ENCODE data around the gene PON3. TPM values are rescaled to one million over a fixed set of nuclear protein-coding genes. Genes with fewer than 3 reads are reported as not detected.
"Not testable (repeated sequence)": the region's sequence is repeated elsewhere in the genome, so short reads cannot be mapped to it uniquely, and the experiment has no call there.

PON3 gene
- total and polyA plus RNA-seq, 2 experiments from 2014 or later = 0.45 TPM; not detected in 1

DNA sequence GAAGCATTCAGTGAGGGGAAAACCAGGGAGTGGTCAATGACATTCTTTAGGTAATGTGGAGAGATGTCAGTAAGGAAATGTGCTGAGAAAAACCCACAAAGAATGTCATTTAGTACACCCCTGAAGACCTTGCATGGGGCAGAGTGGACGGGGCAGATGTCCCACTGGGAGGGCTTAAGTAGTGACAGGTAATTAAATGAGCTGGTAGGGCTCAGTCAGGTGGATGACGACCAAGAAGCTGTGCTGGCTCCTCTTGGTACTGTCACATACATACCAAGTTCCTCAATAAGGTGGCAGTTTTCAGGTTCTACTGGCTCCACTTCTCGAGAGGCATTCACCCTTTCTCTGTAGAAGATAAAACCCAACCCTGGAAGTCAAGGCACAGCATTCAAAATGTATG, 1.8 kb downstream of the PON3 start:
- Histone ChIP-seq H2AFZ (no peak overlapping the region), H3K9me3 (ENCODE audit: low read depth) (no peaks in the 10 kb centered on the region), H3K9me2 (replicated peaks; ENCODE audit: insufficient read depth) (no peaks in the 10 kb centered on the region), H3K4me3 (no peak overlapping the region), H3K27me3 (no peaks in the 10 kb centered on the region), H3K36me3 (replicated peaks; ENCODE audit: insufficient read depth, low read depth) (no peaks in the 10 kb centered on the region), H3K4me1 (ENCODE audit: insufficient read depth) (no peaks in the 10 kb centered on the region), H4K20me1 (ENCODE audit: insufficient read depth, poor library complexity, severe bottlenecking) (no peaks in the 10 kb centered on the region), H3K79me2 (no peaks in the 10 kb centered on the region), H3K4me2 (no peak overlapping the region), H3K27ac (no peak overlapping the region)
- TF ChIP-seq, protein P1, sequence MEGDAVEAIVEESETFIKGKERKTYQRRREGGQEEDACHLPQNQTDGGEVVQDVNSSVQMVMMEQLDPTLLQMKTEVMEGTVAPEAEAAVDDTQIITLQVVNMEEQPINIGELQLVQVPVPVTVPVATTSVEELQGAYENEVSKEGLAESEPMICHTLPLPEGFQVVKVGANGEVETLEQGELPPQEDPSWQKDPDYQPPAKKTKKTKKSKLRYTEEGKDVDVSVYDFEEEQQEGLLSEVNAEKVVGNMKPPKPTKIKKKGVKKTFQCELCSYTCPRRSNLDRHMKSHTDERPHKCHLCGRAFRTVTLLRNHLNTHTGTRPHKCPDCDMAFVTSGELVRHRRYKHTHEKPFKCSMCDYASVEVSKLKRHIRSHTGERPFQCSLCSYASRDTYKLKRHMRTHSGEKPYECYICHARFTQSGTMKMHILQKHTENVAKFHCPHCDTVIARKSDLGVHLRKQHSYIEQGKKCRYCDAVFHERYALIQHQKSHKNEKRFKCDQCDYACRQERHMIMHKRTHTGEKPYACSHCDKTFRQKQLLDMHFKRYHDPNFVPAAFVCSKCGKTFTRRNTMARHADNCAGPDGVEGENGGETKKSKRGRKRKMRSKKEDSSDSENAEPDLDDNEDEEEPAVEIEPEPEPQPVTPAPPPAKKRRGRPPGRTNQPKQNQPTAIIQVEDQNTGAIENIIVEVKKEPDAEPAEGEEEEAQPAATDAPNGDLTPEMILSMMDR (IDR thresholded peaks at IDR 0.05; ENCODE audit: poor library complexity) = no peak
- no peak for TF ChIP-seq EZH2phosphoT487 (IDR thresholded peaks at IDR 0.05; ENCODE audit: low read depth, severe bottlenecking, unreplicated experiment)
- no peak for TF ChIP-seq EZH2 (IDR thresholded peaks at IDR 0.05; ENCODE audit: borderline replicate concordance)
- WGBS (ENCODE audit: low lambda C conversion rate, missing lambda C conversion rate) = 87% methylated on average over 3 of the region's 3 CpGs
- DNase-seq (ENCODE audit: low spot score) = no peak

DNA sequence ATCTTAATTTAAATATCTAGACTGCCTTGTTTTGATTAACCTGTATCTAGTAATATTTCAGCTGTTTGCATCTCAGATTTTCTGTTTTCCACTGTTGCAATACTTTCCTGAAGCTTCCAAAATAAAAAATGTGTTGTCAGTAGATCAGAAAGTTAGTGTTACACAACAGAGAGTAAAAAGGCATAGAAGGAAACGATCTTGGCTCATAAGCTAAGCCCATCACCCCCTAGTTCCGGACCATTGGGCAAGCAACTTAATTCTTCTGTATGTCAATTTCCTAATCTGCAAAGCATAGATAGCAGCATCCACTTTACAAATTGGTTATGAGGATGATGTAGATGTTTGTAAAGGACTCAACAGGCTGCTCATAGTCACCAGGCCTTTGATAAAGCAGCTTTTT, 4.4 kb downstream of the PON3 start:
- no peak for DNase-seq (ENCODE audit: low spot score)
- H3K27me3 ChIP-seq = no peaks in the 10 kb centered on the region
- H3K9me3 ChIP-seq (ENCODE audit: low read depth) = no peaks in the 10 kb centered on the region
- no peak overlapping the region for H2AFZ ChIP-seq
- no peak overlapping the region for H3K27ac ChIP-seq
- no peaks in the 10 kb centered on the region for H3K4me1 ChIP-seq (ENCODE audit: insufficient read depth)
- no peaks in the 10 kb centered on the region for H3K9me2 ChIP-seq (replicated peaks; ENCODE audit: insufficient read depth)
- WGBS (ENCODE audit: low lambda C conversion rate, missing lambda C conversion rate) = 67% methylated on average over 2 of the region's 2 CpGs
- TF ChIP-seq EZH2 (IDR thresholded peaks at IDR 0.05; ENCODE audit: borderline replicate concordance) (no peak), EZH2phosphoT487 (IDR thresholded peaks at IDR 0.05; ENCODE audit: low read depth, severe bottlenecking, unreplicated experiment) (no peak)
- TF ChIP-seq, protein P1 (IDR thresholded peaks at IDR 0.05; ENCODE audit: poor library complexity) = no peak
- no peaks in the 10 kb centered on the region for H3K79me2 ChIP-seq
- H3K4me3 ChIP-seq = no peak overlapping the region
- H3K4me2 ChIP-seq = no peak overlapping the region
- H3K36me3 ChIP-seq (replicated peaks; ENCODE audit: insufficient read depth, low read depth) = no peaks in the 10 kb centered on the region
- H4K20me1 ChIP-seq (ENCODE audit: insufficient read depth, poor library complexity, severe bottlenecking) = no peaks in the 10 kb centered on the region

DNA sequence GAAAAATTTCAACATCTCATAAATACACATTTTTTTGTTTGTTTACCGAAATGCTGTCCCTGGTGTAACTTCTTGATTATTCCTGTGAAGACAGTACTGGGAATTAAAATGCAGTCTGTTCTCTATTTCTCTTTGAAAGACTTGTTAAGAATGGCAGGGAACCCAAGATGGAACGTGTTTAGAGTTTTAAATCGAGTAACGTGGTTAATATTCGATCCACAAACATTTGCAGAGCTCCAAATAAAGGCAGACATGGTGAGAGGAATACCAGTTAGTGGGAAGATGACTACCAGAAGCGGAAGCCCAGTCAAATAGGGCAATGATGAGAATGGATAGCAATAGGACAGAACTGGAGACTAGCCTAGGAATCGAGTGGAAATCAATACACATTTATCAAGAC, 6.7 kb downstream of the PON3 start:
- Histone ChIP-seq H3K9me2 (replicated peaks; ENCODE audit: insufficient read depth) (no peaks in the 10 kb centered on the region), H3K79me2 (no peaks in the 10 kb centered on the region), H3K4me2 (no peak overlapping the region), H3K4me1 (ENCODE audit: insufficient read depth) (no peaks in the 10 kb centered on the region), H3K36me3 (replicated peaks; ENCODE audit: insufficient read depth, low read depth) (no peaks in the 10 kb centered on the region), H3K27me3 (no peaks in the 10 kb centered on the region), H4K20me1 (ENCODE audit: insufficient read depth, poor library complexity, severe bottlenecking) (no peaks in the 10 kb centered on the region), H3K9me3 (ENCODE audit: low read depth) (no peaks in the 10 kb centered on the region), H2AFZ (no peak overlapping the region), H3K27ac (no peak overlapping the region), H3K4me3 (no peak overlapping the region)
- TF ChIP-seq EZH2phosphoT487 (IDR thresholded peaks at IDR 0.05; ENCODE audit: low read depth, severe bottlenecking, unreplicated experiment) = no peak
- TF ChIP-seq, protein P1 (IDR thresholded peaks at IDR 0.05; ENCODE audit: poor library complexity) = no peak
- TF ChIP-seq EZH2 (IDR thresholded peaks at IDR 0.05; ENCODE audit: borderline replicate concordance) = no peak
- 88% methylated on average over 7 of the region's 7 CpGs for WGBS (ENCODE audit: low lambda C conversion rate, missing lambda C conversion rate)
- DNase-seq (ENCODE audit: low spot score) = no peak

DNA sequence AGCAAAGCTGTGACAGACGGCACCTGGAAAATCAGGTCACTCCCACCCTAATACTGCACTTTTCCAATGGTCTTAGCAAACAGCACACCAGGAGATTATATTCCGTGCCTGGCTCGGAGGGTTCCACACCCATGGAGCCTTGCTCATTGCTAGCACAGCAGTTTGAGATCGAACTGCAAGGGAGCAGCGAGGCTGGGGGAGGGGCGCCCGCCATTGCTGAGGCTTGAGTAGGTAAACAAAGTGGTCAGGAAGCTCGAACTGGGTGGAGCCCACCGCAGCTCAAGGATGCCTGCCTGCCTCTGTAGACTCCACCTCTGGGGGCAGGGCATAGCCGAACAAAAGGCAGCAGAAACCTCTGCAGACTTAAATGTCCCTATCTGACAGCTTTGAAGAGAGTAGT, 16.7 kb downstream of the PON3 start:
- H3K4me1 ChIP-seq (ENCODE audit: insufficient read depth); H3K9me3 ChIP-seq (ENCODE audit: low read depth); H4K20me1 ChIP-seq (ENCODE audit: insufficient read depth, poor library complexity, severe bottlenecking); H3K9me2 ChIP-seq (replicated peaks; ENCODE audit: insufficient read depth); DNase-seq (ENCODE audit: low spot score); H3K27me3 ChIP-seq; H2AFZ ChIP-seq; H3K27ac ChIP-seq; H3K4me2 ChIP-seq; H3K79me2 ChIP-seq; H3K4me3 ChIP-seq; H3K36me3 ChIP-seq (replicated peaks; ENCODE audit: insufficient read depth, low read depth): not testable (repeated sequence)
- WGBS (ENCODE audit: low lambda C conversion rate, missing lambda C conversion rate) = 95% methylated on average over 10 of the region's 10 CpGs
